Stomach smooth muscle (tissue), 2 donors: Measurements from ENCODE around the gene ZNF30.
"Not testable (repeated sequence)": the region's sequence is repeated elsewhere in the genome, so short reads cannot be mapped to it uniquely, and the experiment has no call there.

Source experiments
- H3K27ac ChIP-seq: one replicate; pipeline ENCODE4 v1.7.0; 2013; ENCODE audit warnings: mild to moderate bottlenecking, low read length, inconsistent platforms
- H3K27me3 ChIP-seq, 2 donors: one replicate each; pipeline ENCODE4 v1.7.0; 2013; ENCODE audit warnings: low read length in 2 of 2; ENCODE audit not compliant: insufficient read depth in 2 of 2, control insufficient read depth in 1 of 2
- H3K36me3 ChIP-seq, 2 donors: one replicate each; pipeline ENCODE4 v1.7.0; 2013; ENCODE audit warnings: low read length in 2 of 2; ENCODE audit not compliant: control insufficient read depth in 2 of 2, insufficient read depth in 2 of 2
- H3K4me1 ChIP-seq: one replicate; pipeline ENCODE4 v1.7.0; 2013; ENCODE audit warnings: low read length; ENCODE audit not compliant: control insufficient read depth, insufficient read depth
- H3K4me3 ChIP-seq, 2 donors: one replicate each; pipeline ENCODE4 v1.7.0; 2013; ENCODE audit warnings: low read length in 2 of 2
- H3K9ac ChIP-seq, 2 donors: one replicate each; pipeline ENCODE4 v1.7.0; 2013; ENCODE audit warnings: low read length in 2 of 2, mild to moderate bottlenecking in 1 of 2
- H3K9me3 ChIP-seq, 2 donors: one replicate each; pipeline ENCODE4 v1.7.0; 2013; ENCODE audit warnings: low read length in 2 of 2; ENCODE audit not compliant: control insufficient read depth in 2 of 2
- donor health status: healthy.
- donor health status: Pancreatic carcinoma.

Gene ZNF30

DNA sequence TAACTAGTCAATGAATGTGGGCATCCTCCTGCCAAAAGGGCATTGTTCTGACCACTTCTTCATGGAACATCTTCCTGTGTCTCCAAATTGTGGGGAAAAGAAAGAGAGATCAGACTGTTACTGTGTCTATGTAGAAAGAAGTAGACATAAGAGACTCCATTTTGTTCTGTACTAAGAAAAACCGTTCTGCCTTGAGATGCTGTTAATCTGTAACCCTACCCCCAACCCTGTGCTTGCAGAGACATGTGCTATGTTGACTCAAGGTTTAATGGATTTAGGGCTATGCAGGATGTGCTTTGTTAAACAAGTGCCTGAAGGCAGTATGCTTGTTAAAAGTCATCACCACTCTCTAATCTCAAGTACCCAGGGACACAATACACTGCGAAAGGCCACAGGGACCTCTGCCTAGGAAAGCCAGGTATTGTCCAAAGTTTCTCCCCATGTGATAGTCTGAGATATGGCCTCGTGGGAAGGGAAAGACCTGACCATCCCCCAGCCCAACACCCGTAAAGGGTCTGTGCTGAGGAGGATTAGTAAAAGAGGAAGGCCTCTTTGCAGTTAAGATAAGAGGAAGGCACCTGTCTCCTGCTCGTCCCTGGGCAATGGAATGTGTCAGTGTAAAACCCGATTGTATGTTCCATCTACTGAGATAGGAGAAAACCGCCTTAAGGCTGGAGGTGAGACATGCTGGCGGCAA is 6.5 kb upstream of the ZNF30 start:
- not testable (repeated sequence) for H3K27ac ChIP-seq, H3K36me3 ChIP-seq, H3K4me1 ChIP-seq, H3K27me3 ChIP-seq, H3K4me3 ChIP-seq, H3K9ac ChIP-seq, H3K9me3 ChIP-seq

DNA sequence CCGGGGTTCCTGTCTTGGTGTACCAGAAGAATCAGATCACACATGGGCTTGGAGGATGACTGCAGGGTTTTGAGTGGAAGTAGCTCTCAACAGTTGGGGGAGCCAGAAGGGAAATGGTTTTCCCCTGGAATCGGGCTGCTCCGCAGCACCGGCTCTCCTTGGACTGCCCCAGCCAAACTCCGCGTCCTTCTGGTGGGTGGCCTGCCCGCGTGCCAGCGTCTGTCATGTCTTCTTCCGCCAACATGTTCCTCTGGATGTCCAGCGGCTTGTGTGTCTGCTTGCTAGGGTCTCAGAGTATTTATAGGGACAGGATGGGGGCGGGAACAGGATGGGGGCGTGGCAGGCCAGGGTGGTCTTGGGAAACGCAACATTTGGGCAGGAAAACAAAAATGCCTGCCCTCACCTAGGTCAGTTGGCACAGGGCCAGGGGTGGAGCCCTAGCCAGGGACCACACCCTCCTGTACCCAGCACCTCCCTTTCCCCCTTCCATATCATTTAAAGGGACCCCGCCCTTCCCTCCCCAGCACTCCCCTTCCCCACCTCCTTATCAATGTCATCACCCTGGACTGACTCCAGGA is 1.3 kb upstream of the ZNF30 start:
- no peak overlapping the region for H3K27ac ChIP-seq
- peaks cover 5% of the 10 kb centered on the region for H3K4me1 ChIP-seq
- no peak overlapping the region for H3K9ac ChIP-seq
- no peak overlapping the region for H3K4me3 ChIP-seq
- no peaks in the 10 kb centered on the region for H3K9me3 ChIP-seq
- H3K36me3 ChIP-seq = peaks cover 2 to 3% of the 10 kb centered on the region in 2 donors
- no peaks in the 10 kb centered on the region for H3K27me3 ChIP-seq

DNA sequence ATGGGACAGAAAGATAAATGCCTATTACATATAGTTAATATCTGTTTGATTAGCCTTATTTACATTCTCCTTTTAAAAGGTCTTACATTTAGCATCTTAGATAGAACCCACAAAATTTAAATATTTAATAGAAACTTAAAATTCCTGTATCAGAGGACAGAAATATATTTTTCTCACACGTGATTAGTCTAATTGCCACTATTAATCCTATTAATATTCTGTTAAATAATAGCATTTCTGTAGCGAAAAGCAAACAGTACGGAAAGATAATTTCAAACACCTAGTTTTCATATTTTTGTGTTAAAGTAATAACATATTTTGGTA is 380 bp upstream of the ZNF30 start:
- no peaks in the 10 kb centered on the region for H3K9me3 ChIP-seq
- H3K9ac ChIP-seq = no peak overlapping the region
- peaks cover 5 to 6% of the 10 kb centered on the region in 2 donors for H3K36me3 ChIP-seq
- no peaks in the 10 kb centered on the region for H3K27me3 ChIP-seq
- peak overlapping the region; percentile 85 to 87 for H3K4me3 ChIP-seq
- H3K27ac ChIP-seq = peak overlapping the region; percentile 31
- H3K4me1 ChIP-seq = peaks cover 5% of the 10 kb centered on the region

DNA sequence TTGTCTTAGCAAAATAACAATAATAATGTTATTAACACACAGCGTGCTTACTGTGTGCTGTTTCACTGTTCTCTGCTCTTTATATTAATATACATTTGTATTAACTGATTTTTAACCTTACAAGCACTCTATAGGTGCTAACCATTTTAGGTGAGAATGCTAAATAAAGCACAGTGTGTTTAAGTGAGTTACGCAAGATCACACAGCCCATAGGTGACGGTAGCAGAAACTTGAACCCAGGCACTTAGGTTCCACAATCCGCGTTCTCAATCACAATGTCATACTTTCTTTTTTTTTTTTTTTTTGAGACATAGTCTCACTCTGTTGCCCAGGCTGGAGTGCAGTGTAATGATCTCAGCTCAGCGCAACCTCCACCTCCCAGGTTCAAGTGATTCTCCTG is 5.8 kb downstream of the ZNF30 start:
- no peak overlapping the region for H3K4me3 ChIP-seq
- peaks cover 5% of the 10 kb centered on the region for H3K4me1 ChIP-seq
- peaks cover 24 to 32% of the 10 kb centered on the region in 2 donors for H3K36me3 ChIP-seq
- no peaks in the 10 kb centered on the region for H3K27me3 ChIP-seq
- H3K9me3 ChIP-seq = no peaks in the 10 kb centered on the region
- H3K27ac ChIP-seq = no peak overlapping the region
- H3K9ac ChIP-seq = no peak overlapping the region

DNA sequence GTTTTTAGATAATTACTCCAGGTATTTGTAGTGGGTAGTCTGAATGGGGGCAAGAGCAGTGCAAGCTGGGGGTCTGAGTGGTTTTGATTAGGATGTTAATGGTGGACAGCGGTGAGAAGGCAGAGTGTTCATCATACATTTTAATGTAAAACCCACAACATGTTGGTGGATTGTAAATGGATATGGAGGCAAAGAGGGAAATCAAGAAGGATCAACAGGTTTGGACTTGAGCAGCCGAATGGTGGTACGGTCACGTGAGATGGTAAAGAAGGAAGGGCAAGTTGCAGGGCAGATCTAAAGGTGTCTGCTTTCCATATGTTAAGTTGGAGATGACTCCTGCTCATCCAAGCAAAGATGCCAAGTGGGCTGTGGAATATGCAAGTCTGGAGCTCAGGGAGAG is 9.5 kb downstream of the ZNF30 start:
- no peaks in the 10 kb centered on the region for H3K27me3 ChIP-seq
- no peaks in the 10 kb centered on the region for H3K9me3 ChIP-seq
- no peaks in the 10 kb centered on the region for H3K4me1 ChIP-seq
- no peak overlapping the region for H3K4me3 ChIP-seq
- H3K36me3 ChIP-seq = peaks cover 20 to 28% of the 10 kb centered on the region in 2 donors
- no peak overlapping the region for H3K27ac ChIP-seq
- H3K9ac ChIP-seq = no peak overlapping the region

DNA sequence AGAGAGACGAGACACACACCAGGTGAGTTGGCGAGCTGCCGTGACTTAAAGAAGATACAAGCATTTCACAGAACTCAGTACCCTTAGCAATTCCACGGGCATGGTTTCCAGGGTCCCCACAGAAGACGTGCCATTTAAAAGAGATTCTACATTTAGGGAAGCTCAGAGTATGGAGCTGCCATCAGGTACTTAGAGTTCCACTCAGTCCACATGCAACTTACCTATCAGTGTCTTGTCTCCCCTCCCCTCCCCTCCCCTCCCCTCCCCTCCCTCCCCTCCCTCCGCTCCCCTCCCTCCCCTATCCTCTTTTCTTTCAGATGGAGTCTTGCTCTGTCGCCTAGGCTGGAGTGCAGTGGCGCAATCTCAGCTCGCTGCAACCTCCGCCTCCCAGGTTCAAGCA is 12.2 kb downstream of the ZNF30 start:
- Histone ChIP-seq H3K4me1 (no peaks in the 10 kb centered on the region), H3K36me3 (peaks cover 17 to 30% of the 10 kb centered on the region in 2 donors), H3K9ac (no peak overlapping the region), H3K27ac (no peak overlapping the region), H3K4me3 (no peak overlapping the region), H3K27me3 (no peaks in the 10 kb centered on the region), H3K9me3 (peaks cover 5 to 7% of the 10 kb centered on the region in 2 donors)

DNA sequence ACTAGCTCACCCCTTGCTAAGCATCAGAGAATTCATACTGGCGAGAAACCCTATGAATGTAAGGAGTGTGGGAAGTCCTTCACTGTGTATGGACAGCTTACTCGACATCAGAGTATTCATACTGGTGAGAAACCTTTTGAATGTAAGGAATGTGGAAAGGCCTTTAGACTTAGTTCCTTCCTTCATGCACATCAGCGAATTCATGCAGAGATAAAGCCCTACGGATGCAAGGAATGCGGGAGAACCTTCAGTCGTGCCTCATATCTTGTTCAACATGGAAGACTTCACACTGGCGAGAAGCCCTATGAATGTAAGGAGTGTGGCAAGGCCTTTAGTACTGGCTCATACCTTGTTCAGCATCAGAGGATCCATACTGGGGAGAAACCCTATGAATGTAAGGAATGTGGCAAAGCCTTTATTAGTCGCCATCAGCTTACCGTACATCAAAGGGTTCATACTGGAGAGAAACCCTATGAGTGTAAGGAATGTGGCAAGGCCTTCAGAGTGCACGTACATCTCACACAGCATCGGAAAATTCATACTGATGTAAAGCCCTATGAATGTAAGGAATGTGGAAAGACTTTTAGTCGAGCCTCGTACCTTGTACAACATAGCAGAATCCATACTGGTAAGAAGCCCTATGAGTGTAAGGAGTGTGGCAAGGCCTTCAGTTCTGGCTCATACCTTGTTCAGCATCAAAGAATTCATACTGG is 17.3 kb downstream of the ZNF30 start:
- Histone ChIP-seq H3K9ac (no peak overlapping the region), H3K27ac (no peak overlapping the region), H3K9me3 (peaks cover 18 to 22% of the 10 kb centered on the region in 2 donors), H3K27me3 (no peaks in the 10 kb centered on the region), H3K36me3 (peaks cover 11 to 27% of the 10 kb centered on the region in 2 donors), H3K4me3 (no peak overlapping the region), H3K4me1 (no peaks in the 10 kb centered on the region)

DNA sequence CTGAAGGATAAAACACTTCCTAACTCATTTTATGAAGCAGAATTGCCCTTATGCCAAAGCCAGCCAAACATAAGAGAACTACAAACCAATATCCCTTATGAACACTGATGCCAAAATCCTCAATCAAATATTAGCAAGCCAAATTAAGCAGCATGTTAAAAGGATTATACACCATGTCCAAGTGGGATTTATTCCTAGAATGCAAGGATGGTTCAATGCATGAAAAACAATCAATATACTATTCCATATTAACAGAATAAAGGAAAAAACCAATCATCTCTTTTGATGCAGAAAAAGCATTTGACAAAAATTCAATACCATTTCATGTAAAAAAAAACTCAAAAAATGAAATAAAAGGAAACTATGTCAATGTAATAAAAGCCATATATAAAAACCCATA is 26.4 kb downstream of the ZNF30 start:
- Histone ChIP-seq H3K4me1 (no peaks in the 10 kb centered on the region), H3K27ac (no peak overlapping the region), H3K9ac (no peak overlapping the region), H3K4me3 (no peak overlapping the region), H3K36me3 (peaks cover 15 to 16% of the 10 kb centered on the region in 2 donors), H3K27me3 (no peaks in the 10 kb centered on the region), H3K9me3 (peaks cover 24 to 31% of the 10 kb centered on the region in 2 donors)

DNA sequence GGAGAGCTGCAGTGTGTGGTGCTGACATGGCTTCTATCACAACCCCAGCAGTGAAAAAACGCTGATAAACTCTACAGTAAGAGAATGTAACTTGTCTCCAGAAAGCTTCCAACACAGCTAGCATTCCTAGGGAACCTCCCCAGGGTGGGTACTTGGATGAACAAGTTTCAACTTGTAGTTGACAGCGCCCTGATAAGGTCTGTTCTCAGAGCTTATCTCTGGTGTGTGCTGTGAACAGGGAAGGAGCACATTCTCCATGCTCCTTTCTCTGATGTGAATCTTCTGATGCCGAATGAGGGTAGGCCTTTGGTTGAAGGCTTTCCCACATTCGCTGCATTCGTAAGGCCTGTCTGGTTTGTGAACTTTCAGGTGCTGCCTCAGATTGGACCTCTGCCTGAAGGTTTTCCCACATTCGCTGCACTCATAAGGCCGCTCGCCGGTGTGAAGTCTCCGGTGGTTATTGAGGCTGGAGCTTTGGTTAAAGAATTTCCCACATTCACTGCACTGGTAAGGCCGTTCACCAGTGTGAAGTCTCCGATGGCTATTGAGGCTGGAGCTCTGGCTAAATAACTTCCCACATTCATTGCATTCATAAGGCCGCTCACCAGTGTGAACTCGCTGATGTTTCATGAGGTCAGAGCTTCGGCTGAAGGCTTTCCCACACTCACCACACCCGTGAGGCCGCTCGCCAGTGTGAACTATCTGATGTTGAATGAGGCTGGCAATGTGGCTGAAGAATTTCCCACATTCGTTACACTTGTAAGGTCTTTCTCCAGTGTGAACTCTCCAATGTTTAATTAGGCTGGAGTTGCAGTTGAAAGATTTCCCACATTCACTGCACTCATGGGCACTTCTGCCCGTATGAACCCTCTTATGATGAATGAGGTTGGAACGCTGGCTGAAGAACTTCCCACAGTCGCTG is 31.4 kb downstream of the ZNF30 start:
- H3K9me3 ChIP-seq = peaks cover 37 to 53% of the 10 kb centered on the region in 2 donors
- no peaks in the 10 kb centered on the region for H3K27me3 ChIP-seq

DNA sequence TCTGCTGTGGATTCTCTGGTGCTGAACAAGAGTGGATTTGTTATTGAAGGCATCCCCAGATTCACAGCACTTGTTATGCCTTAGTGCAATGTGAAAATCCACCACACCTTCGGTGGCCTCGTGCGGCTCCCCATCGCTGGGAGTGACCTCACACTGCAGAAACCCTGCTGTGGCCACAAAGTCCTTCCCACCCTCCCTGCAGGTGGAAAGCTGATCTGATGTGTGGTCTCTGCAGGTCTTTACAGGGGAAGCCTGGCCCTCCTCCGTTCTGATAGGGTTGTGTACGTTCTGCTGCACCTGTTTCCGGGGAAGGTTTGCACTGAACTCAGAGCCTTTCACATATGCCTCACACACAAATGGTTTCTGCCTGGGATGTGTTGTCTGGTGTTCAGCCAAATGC is 32.3 kb downstream of the ZNF30 start:
- Histone ChIP-seq H3K9me3 (peaks cover 37 to 51% of the 10 kb centered on the region in 2 donors), H3K9ac (no peak overlapping the region), H3K4me1 (peaks cover 19% of the 10 kb centered on the region), H3K4me3 (no peak overlapping the region), H3K27ac (no peak overlapping the region), H3K36me3 (peaks cover 35 to 39% of the 10 kb centered on the region in 2 donors), H3K27me3 (no peaks in the 10 kb centered on the region)

More for the DNA sequence above, 31.4 kb downstream of the ZNF30 start:
- Histone ChIP-seq H3K9ac (no peak overlapping the region), H3K4me3 (peak overlapping the region; percentile 15 to 38), H3K36me3 (peaks cover 35 to 39% of the 10 kb centered on the region in 2 donors), H3K4me1 (peaks cover 14% of the 10 kb centered on the region), H3K27ac (no peak overlapping the region)
